ENCODE measurements around the gene SIDT2.
"Not testable (repeated sequence)": the region's sequence is repeated elsewhere in the genome, so short reads cannot be mapped to it uniquely, and the experiment has no call there.

The SIDT2 gene

GRCh38 chr11:117204283-117205080 is 25.9 kb downstream of the SIDT2 start:
- DNase-seq (ENCODE audit: low read depth) = no peak

GRCh38 chr11:117205211-117205818 is 26.8 kb downstream of the SIDT2 start:
- no peak for DNase-seq (ENCODE audit: low read depth)

GRCh38 chr11:117206111-117206510 is 27.6 kb downstream of the SIDT2 start:
- DNase-seq (ENCODE audit: low read depth) = not testable (repeated sequence)

GRCh38 chr11:117206859-117207258 is 28.3 kb downstream of the SIDT2 start:
- not testable (repeated sequence) for DNase-seq (ENCODE audit: low read depth)

- not testable (repeated sequence) for DNase-seq (ENCODE audit: low read depth)
Observed at GRCh38 chr11:117207481-117207880, 28.9 kb downstream of the SIDT2 start.

GRCh38 chr11:117208710-117209109 is 30.2 kb downstream of the SIDT2 start:
- DNase-seq (ENCODE audit: low read depth) = not testable (repeated sequence)

- DNase-seq (ENCODE audit: low read depth) = not testable (repeated sequence)
Observed at GRCh38 chr11:117209351-117210125, 31.0 kb downstream of the SIDT2 start.

GRCh38 chr11:117210620-117211019 is 32.1 kb downstream of the SIDT2 start:
- no peak for DNase-seq (ENCODE audit: low read depth)

- DNase-seq (ENCODE audit: low read depth) = no peak
Observed at GRCh38 chr11:117212697-117213355, 34.3 kb downstream of the SIDT2 start.

- no peak for DNase-seq (ENCODE audit: low read depth)
Observed at GRCh38 chr11:117214404-117215110, 36.0 kb downstream of the SIDT2 start.

GRCh38 chr11:117217141-117218084 is 38.9 kb downstream of the SIDT2 start:
- DNase-seq (ENCODE audit: low read depth) = no peak

- DNase-seq (ENCODE audit: low read depth) = no peak
Observed at GRCh38 chr11:117218133-117218915, 39.8 kb downstream of the SIDT2 start.

- DNase-seq (ENCODE audit: low read depth) = no peak
Observed at GRCh38 chr11:117219001-117219400, 40.5 kb downstream of the SIDT2 start.

- no peak for DNase-seq (ENCODE audit: low read depth)
Observed at GRCh38 chr11:117219455-117219854, 40.9 kb downstream of the SIDT2 start.

GRCh38 chr11:117219995-117220394 is 41.5 kb downstream of the SIDT2 start:
- DNase-seq (ENCODE audit: low read depth) = no peak

- no peak for DNase-seq (ENCODE audit: low read depth)
Observed at GRCh38 chr11:117220568-117220967, 42.0 kb downstream of the SIDT2 start.

GRCh38 chr11:117220999-117221774 is 42.6 kb downstream of the SIDT2 start:
- DNase-seq (ENCODE audit: low read depth) = no peak

- DNase-seq (ENCODE audit: low read depth) = no peak
Observed at GRCh38 chr11:117221775-117222517, 43.4 kb downstream of the SIDT2 start.
